Heart left ventricle (tissue), 16 donors: ENCODE data around the gene PRKG1. TPM values are rescaled to one million over a fixed set of nuclear protein-coding genes. Genes with fewer than 3 reads are reported as not detected.
A peak's percentile ranks its signal among the peaks of the same experiment; 100 is the strongest.

Experiments
- ATAC-seq, 4 donors: fragments of 200-7000 bp; cut with Tn5 transposase; one replicate each; pipeline ENCODE4 v1.9.1; 2020 to 2022; ENCODE audit warnings: moderate library complexity in 4 of 4, mild to moderate bottlenecking in 3 of 4, moderate number of reproducible peaks in 1 of 4
- DNase-seq, 5 donors: peaks; one replicate each; pipeline ENCODE4 v3.0.0-alpha.2; 2020
- H3K27ac ChIP-seq, 12 donors: fragments of 200-600 bp; sonication (generic) in 4 of 12; one replicate each; pipeline versions ENCODE4 v1.5.0 to v1.8.0; 2016 to 2022; ENCODE audit warnings: mild to moderate bottlenecking in 2 of 12
- H3K27me3 ChIP-seq, 9 donors: fragments of 200-600 bp; sonication (generic) in 2 of 9; one replicate each; pipeline versions ENCODE4 v1.5.1 to v1.8.0; 2016 to 2022; ENCODE audit warnings: mild to moderate bottlenecking in 3 of 9
- H3K36me3 ChIP-seq, 9 donors: fragments of 200-600 bp; sonication (generic) in 2 of 9; one replicate each; pipeline versions ENCODE4 v1.5.0 to v1.8.0; 2018 to 2022; ENCODE audit warnings: mild to moderate bottlenecking in 2 of 9
- H3K4me1 ChIP-seq, 12 donors: fragments of 200-600 bp; sonication (generic) in 4 of 12; one replicate each; pipeline versions ENCODE4 v1.5.0 to v1.8.0; 2016 to 2022; ENCODE audit warnings: mild to moderate bottlenecking in 3 of 12
- H3K4me3 ChIP-seq, 12 donors: fragments of 200-600 bp; sonication (generic) in 4 of 12; one replicate each; pipeline versions ENCODE4 v1.5.0 to v1.8.0; 2017 to 2022; ENCODE audit warnings: mild to moderate bottlenecking in 9 of 12, moderate library complexity in 4 of 12
- H3K9me3 ChIP-seq, 12 donors: fragments of 200-600 bp; sonication (generic) in 4 of 12; one replicate each; pipeline versions ENCODE4 v1.5.0 to v1.8.0; 2016 to 2022; ENCODE audit warnings: mild to moderate bottlenecking in 1 of 12
- CTCF ChIP-seq, 12 donors: fragments of 200-600 bp; sonication (generic) in 4 of 12; IDR thresholded peaks; one replicate each; pipeline versions ENCODE4 v1.5.0 to v1.8.0; 2018 to 2022; ENCODE audit warnings: antibody characterized with exemption in 12 of 12, mild to moderate bottlenecking in 5 of 12
- POLR2A ChIP-seq, 2 donors: fragments of 450-650 bp; IDR thresholded peaks; one replicate each; pipeline ENCODE4 v1.6.1; 2017; ENCODE audit warnings: antibody characterized with exemption in 2 of 2, mild to moderate bottlenecking in 2 of 2, moderate library complexity in 2 of 2
- WGBS, 4 donors: extraction: QIAGEN DNeasy Blood & Tissue Kit in 2 of 4; methylation state at CpG; one replicate each; pipeline versions ENCODE4 v1.1.5 to v1.1.7; 2013 to 2018; 5-methylcytosine and 5-hydroxymethylcytosine counted together
- intact Hi-C, 10 donors: fragments of 100-400 bp; cut with DNase I; formaldehyde crosslinking; loops; one replicate each; pipeline versions ENCODE4 v1.11.1 to v1.14.2; 2022
- polyA plus RNA-seq, 2 donors: library from polyadenylated mRNA; stranded (reverse); fragments of 200-250 nt; gene quantifications; one replicate each; pipeline ENCODE4 v1.2.3, GENCODE V29; 2013
- total RNA-seq, 9 donors: library from RNA; depleted of rRNA in 2 of 9; stranded (reverse); fragments of >200 nt in 2 of 9; fragmentation: NEBNext Ultra II Directional in 3 of 9; extraction: Animal tissue kit (Norgen Biotek cat#: 25700) in 3 of 9; gene quantifications; one replicate each; pipeline versions ENCODE4 v1.1.0 to v1.2.4, GENCODE V29; 2016 to 2023
- donor health status: ischemic (EF 13 %, LVEDD 7.1; RV severe dilation, severe dysfunction).
- donor health status: healthy with polysubstance abuse.
- donor health status: DM: no; HTN: yes; CAD: no.
- donor health status: DM: no; HTN: no; CAD: no.
- donor health status: ischemic (EF 25% LVEDD 6.9; RV normal size, moderate dysfunction).
- donor health status: ischemic (EF 25% LVEDD 5.7; RV mildly dilated, moderate dysfunction).
- donor health status: healthy.
- donor health status: DM: yes; HTN: yes; CAD: no.
- donor health status: ischemic (EF 35%, LVEDD 5.7; RV mildly dilated, moderate dysfunction).
- donor health status: nonischemic (EF 11% LVEDD 7.7; RV severe dilation, severe dysfunction).
- donor health status: DM: yes; HTN: yes; CAD: no.
- donor health status: PGD.
- donor health status: ischemic (EF 29% LVEDD 5.4; RV normal size, mild dysfunction).
- donor health status: nonischemic (EF 23%, LVEDD 6.1; RV moderate dilation, normal function).

The PRKG1 gene
- total and polyA plus RNA-seq, 11 donors = 5.5 to 37.3 (median 29.3) TPM

DNA sequence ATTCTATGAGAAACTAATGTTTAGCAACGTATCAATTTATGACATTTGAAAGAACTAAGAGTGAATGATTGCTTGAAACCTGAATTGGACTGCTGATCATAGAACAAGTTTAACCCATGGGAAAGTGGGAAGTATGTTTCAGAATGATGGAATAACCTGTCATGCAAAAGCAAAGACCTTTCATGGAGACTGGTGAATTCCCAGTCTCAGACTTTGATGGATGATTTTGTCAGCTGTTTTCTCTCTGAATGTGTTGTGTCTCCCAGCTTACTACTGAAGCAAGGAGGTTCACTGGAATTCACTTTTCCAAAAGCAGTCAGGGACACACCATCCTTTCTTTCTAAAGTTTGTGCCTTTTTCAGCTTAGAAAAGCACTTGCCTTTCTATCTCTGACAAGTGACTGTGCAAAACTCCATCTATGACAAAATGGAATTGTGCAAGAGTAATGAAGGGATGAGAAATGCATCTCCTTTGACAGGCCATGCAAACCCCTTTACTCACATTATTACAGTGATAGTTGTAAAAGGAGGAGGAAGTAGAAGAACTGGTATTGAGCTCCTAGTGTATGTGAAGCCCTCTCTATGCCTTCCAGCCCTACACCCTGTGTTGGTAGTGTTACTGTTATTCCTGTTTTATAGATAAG, 176.1 kb downstream of the PRKG1 start:
- Histone ChIP-seq H3K27ac (no peak overlapping the region), H3K9me3 (no peaks in the 10 kb centered on the region), H3K4me1 (peaks cover 0 to 35% (median 13%) of the 10 kb centered on the region in 12 donors), H3K4me3 (no peak overlapping the region), H3K36me3 (no peaks in the 10 kb centered on the region), H3K27me3 (no peaks in the 10 kb centered on the region)
- intact Hi-C loops = loop anchor here in 1 of 10 donors (10.0 kb wide), 1 partner anchor 154 kb away; no protein-coding TSS in a partner anchor
- peak in 1 of 4 donors; percentile 41 for ATAC-seq
- no peak for DNase-seq
- WGBS, 4 donors = 71 to 86% (median 85%) methylated on average over 1 of the region's 1 CpG
- no peak for TF ChIP-seq CTCF (IDR thresholded peaks at IDR 0.05)
- no peak for TF ChIP-seq POLR2A (IDR thresholded peaks at IDR 0.05)

DNA sequence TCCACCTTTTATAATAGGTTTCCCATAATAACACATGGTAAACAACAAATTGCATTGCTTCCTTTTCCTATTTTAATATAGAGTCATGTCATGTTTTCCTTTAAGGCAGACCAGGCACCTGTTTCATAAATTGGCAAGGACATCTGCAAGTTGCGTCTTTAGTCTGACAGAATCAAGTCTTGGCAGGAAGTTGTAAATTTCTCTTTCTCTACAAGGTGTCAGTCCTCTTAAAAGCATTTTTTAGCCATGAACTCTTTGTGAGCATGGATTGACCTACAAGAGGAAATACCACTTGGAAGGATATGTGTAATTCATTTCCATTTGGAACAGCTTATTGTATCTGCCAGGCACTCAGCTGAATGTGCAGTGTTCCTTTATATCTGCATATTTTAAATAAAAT, 176.8 kb downstream of the PRKG1 start:
- 3 to 30% (median 15%) methylated on average over 1 of the region's 1 CpG for WGBS, 4 donors

GRCh38 chr10:51255381-51255780, 181.1 kb downstream of the PRKG1 start:
- DNase-seq (no peak), ATAC-seq (no peak)
- Histone ChIP-seq H3K27me3 (no peaks in the 10 kb centered on the region), H3K4me1 (peaks cover 0 to 21% (median 8%) of the 10 kb centered on the region in 12 donors), H3K9me3 (no peaks in the 10 kb centered on the region), H3K36me3 (no peaks in the 10 kb centered on the region), H3K27ac (no peak overlapping the region), H3K4me3 (no peak overlapping the region)
- TF ChIP-seq POLR2A (IDR thresholded peaks at IDR 0.05) = no peak
- no peak for TF ChIP-seq CTCF (IDR thresholded peaks at IDR 0.05)
- 45 to 62% (median 57%) methylated on average over 4 of the region's 4 CpGs for WGBS, 4 donors
- intact Hi-C loops = loop anchor here in 1 of 10 donors (10.0 kb wide), 1 partner anchor 149 kb away; no protein-coding TSS in a partner anchor

More for the DNA sequence above, 176.8 kb downstream of the PRKG1 start:
- H3K36me3 ChIP-seq = no peaks in the 10 kb centered on the region
- no peak for DNase-seq
- peaks cover 0 to 29% (median 9%) of the 10 kb centered on the region in 12 donors for H3K4me1 ChIP-seq
- no peak for TF ChIP-seq CTCF (IDR thresholded peaks at IDR 0.05)
- TF ChIP-seq POLR2A (IDR thresholded peaks at IDR 0.05) = no peak
- peak in 1 of 4 donors; percentile 54 for ATAC-seq
- intact Hi-C loops = loop anchor here in 1 of 10 donors (10.0 kb wide), 1 partner anchor 154 kb away; no protein-coding TSS in a partner anchor
- no peaks in the 10 kb centered on the region for H3K27me3 ChIP-seq
- no peak overlapping the region for H3K4me3 ChIP-seq
- H3K27ac ChIP-seq = no peak overlapping the region
- H3K9me3 ChIP-seq = no peaks in the 10 kb centered on the region

- Histone ChIP-seq H3K4me1 (peaks cover 0 to 4% (median 0%) of the 10 kb centered on the region in 12 donors), H3K9me3 (no peaks in the 10 kb centered on the region), H3K27ac (no peak overlapping the region), H3K4me3 (no peak overlapping the region), H3K36me3 (no peaks in the 10 kb centered on the region), H3K27me3 (no peaks in the 10 kb centered on the region)
- no peak for TF ChIP-seq POLR2A (IDR thresholded peaks at IDR 0.05)
- TF ChIP-seq CTCF (IDR thresholded peaks at IDR 0.05) = no peak
- ATAC-seq = peak in 1 of 4 donors; percentile 36
- DNase-seq = no peak
- intact Hi-C loops = loop anchor here in 1 of 10 donors (10.0 kb wide), 1 partner anchor 147 kb away; no protein-coding TSS in a partner anchor
- 72 to 80% (median 78%) methylated on average over 7 of the region's 7 CpGs for WGBS, 4 donors
Measured at GRCh38 chr10:51257511-51258248, 183.4 kb downstream of the PRKG1 start.
